ENCODE results near the gene AGPAT3. TPM values are rescaled to one million over a fixed set of nuclear protein-coding genes. Genes with fewer than 3 reads are reported as not detected.

The AGPAT3 gene
- total RNA-seq, 1 donor from 2014 or later, result 107 TPM

DNA sequence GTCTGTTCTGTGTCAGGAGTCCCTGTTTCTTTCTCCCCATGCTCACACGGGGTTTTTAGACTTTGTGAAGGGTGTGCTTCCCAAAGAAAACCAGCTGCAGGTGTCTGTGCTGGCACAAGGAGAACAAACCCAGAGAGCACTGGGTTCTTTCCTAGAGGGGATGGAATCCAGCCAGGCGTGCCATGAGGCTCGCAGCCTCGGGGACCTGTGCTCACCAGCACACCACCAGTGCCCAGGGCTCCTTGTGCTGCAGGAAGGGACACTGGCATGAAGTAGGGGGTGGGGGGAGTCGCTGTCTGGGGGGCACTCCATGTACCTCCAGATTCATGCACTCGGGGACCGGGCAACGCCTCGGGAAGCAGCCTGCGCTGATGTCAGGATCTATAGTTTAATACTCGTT lies 57.9 kb downstream of the AGPAT3 start:
- no peak for DNase-seq (ENCODE audit: low spot score)

DNA sequence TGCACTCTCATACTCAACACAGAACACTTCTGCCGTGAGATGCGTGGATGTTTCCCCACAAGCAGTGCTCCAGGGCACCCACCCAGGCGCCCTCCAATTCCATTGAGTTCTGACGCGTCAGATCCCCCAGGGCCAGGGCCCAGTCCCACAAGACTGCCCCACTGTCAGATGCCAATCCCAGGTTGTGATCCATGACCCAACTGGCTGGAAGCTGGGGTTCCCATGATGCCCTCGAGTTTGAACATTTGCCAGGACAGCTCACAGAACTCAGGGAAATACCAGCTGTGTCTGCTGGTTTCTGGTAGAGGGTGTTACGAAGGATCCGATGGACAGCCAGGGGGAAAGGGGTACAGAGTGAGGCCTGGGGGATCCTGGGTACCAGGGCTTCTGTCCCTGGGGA lies 58.4 kb downstream of the AGPAT3 start:
- no peak for DNase-seq (ENCODE audit: low spot score)

GRCh38 chr21:43924421-43925095 lies 59.5 kb downstream of the AGPAT3 start:
- no peak for DNase-seq (ENCODE audit: low spot score)

DNA sequence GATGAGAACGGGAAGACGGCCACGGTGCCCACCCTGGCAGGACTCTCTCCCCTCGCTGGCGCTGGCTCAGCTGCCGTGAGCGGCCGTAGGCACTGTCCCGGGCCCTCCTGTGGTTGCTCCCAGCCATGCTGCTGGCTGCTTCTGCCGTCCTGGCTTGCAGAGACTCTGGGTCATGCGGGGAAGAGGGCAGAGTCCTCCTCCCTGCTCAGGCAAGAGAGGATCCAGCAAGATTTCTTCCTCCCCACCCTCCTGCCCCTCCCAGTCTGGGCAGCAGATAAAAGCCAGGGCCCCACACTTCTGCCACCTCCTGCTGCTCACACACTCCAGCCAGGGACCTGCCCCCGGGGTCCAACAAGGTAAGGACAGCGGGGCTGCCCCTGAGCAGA lies 60.1 kb downstream of the AGPAT3 start:
- peak; percentile 63 for DNase-seq (ENCODE audit: low spot score)

- DNase-seq (ENCODE audit: low spot score), result no peak
Observed at GRCh38 chr21:43925609-43926008, 60.6 kb downstream of the AGPAT3 start.

DNA sequence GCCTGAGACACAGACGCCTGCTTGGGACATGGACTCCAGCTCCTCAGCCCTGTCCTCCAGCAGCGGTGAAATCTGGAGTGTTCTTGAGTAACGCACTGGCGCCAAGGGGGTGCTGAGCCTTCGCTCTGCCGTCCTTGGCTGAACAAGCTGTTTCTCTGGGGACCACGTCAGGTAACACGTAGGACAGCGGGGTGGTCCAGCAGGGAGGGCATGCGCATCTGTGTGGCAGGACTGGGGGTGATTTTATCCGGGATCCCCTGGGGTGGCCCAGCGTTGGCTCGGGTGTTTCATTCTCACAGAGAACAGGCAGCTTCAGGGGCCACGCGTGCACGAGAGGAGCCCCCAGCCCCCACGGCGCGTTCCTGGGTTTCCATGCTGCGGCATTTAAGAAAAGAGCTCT lies 61.2 kb downstream of the AGPAT3 start:
- no peak for DNase-seq (ENCODE audit: low spot score)

- DNase-seq (ENCODE audit: low spot score), result no peak
Observed at GRCh38 chr21:43927591-43928221, 62.7 kb downstream of the AGPAT3 start.

DNA sequence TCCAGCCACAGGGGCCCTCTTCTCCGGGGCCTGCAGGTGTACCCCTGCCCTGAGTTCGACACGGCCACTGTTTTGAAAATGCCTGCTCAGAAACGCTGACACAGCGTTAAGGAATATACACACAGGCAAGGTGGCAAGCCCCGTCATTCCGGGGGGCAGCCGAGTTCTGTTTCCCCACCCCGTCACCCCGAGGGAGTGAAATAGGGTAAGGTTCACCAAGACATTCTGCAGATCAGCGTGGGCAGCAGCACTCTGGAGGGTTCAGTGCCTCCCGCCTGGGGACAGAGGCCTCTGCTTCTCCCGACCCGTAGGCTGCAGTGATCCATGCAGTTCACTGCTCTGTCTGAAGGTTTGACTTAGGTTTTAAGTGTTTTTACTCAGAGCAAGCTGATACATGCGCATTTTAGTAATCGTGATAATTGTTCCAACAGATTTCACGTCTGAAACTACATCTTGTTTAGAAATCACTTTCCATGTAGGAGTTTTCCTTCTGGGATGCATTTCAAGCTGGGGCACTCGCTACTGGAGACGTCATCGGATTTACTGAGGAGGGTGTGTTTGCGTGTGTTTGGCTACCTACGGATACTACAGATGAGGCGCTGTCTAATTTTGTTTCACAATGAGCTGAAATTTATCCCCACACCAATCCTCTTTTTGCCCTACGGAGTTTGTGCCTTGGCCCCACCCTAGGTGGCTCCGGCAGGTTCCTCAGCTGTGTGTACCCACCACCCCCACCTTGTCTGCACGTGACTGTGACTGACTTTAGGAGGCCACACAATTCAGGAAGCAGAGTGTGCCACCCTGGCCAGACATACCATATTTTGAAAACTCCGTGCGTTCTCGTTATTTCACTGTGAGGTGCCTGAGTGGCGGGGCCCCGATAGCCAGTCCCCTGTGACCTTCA lies 63.5 kb downstream of the AGPAT3 start:
- DNase-seq (ENCODE audit: low spot score), result no peak

- no peak for DNase-seq (ENCODE audit: low spot score)
Observed at GRCh38 chr21:43929217-43929971, 64.4 kb downstream of the AGPAT3 start.

- DNase-seq (ENCODE audit: low spot score), result no peak
Observed at GRCh38 chr21:43930074-43930847, 65.2 kb downstream of the AGPAT3 start.

DNA sequence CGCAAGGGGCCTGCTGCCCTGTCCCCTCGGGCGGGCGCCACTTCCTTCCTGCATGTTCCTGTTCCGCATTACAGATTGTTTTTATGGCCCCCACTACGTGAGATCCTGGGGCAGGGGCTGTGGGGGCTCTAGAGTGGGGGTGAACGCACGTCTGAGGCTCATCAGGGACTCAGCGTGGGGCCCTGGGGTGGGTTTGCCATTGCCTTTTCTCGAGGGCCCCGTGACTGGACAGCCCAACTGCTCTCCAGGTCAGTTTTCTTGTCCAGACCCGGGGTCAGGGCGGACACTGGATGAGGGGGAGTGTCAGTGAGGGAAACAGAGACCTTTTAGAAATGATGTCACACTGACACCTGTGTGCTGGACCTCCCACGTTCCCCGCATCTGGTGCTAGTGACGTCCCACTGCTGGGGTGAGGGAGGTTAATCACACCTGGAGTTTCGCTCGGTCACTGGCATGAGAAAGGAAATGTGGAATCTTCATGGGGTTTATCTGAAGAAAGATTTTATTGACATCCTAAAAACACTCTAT lies 65.9 kb downstream of the AGPAT3 start:
- no peak for DNase-seq (ENCODE audit: low spot score)

GRCh38 chr21:43931489-43931888 lies 66.5 kb downstream of the AGPAT3 start:
- DNase-seq (ENCODE audit: low spot score), result no peak

- DNase-seq (ENCODE audit: low spot score), result no peak
Observed at GRCh38 chr21:43932005-43932404, 67.0 kb downstream of the AGPAT3 start.

- no peak for DNase-seq (ENCODE audit: low spot score)
Observed at GRCh38 chr21:43933199-43933598, 68.2 kb downstream of the AGPAT3 start.

DNA sequence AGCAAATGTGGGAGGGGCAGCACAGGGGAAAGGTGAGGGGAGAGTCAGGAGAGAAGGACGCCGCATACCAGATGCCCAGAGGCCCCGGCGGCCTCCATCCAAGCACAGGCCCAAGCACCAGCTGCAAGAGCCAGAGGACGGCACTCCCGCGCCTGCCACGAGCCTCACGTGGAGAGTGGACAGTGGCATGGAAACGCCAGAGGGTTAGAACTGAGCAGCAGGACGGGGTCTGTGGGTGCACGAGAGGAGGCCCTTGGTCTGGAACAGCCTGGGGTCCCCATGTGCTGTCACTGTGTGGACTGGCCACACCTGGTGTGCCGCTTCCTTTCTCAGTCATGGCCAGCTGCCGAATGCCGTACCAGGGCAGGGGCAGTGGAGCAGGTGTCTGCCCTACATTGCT lies 68.7 kb downstream of the AGPAT3 start:
- DNase-seq (ENCODE audit: low spot score), result no peak

DNA sequence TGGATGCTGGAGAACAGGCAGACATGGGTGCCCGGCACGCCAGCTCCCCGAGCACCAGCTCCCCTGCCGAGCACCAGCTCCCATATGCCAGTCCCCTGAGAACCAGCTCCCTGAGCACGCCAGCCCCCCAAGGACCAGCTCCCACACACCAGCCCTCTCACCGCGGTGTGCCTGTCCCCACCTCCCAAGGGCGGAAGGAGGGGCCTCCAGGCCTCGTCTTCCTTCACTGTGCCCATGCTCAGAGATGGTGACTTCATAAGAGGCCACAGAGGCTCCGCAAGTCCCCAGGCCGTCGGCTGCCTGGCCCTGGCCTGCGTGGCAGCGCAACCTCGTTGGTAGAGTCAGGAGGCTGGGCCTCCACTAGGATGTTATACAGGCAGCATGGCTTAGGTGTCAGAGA lies 69.1 kb downstream of the AGPAT3 start:
- no peak for DNase-seq (ENCODE audit: low spot score)

GRCh38 chr21:43934716-43935705 lies 70.0 kb downstream of the AGPAT3 start:
- no peak for DNase-seq (ENCODE audit: low spot score)

- DNase-seq (ENCODE audit: low spot score), result no peak
Observed at GRCh38 chr21:43935711-43936110, 70.7 kb downstream of the AGPAT3 start.

GRCh38 chr21:43936247-43936967 lies 71.4 kb downstream of the AGPAT3 start:
- no peak for DNase-seq (ENCODE audit: low spot score)

All from mucosa of gallbladder (tissue), 1 donor.